ENCODE measurements around the gene PSEN1.

PSEN1 gene

GRCh38 chr14:73253323-73253610, 117.0 kb downstream of the PSEN1 start:
- TF ChIP-seq, protein P1, sequence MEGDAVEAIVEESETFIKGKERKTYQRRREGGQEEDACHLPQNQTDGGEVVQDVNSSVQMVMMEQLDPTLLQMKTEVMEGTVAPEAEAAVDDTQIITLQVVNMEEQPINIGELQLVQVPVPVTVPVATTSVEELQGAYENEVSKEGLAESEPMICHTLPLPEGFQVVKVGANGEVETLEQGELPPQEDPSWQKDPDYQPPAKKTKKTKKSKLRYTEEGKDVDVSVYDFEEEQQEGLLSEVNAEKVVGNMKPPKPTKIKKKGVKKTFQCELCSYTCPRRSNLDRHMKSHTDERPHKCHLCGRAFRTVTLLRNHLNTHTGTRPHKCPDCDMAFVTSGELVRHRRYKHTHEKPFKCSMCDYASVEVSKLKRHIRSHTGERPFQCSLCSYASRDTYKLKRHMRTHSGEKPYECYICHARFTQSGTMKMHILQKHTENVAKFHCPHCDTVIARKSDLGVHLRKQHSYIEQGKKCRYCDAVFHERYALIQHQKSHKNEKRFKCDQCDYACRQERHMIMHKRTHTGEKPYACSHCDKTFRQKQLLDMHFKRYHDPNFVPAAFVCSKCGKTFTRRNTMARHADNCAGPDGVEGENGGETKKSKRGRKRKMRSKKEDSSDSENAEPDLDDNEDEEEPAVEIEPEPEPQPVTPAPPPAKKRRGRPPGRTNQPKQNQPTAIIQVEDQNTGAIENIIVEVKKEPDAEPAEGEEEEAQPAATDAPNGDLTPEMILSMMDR (IDR thresholded peaks at IDR 0.05; ENCODE audit: low read depth, low read length) = no peak
- no peak for DNase-seq (ENCODE audit: extremely low read depth, low read depth)

GRCh38 chr14:73253721-73254120, 117.4 kb downstream of the PSEN1 start:
- no peak for DNase-seq (ENCODE audit: extremely low read depth, low read depth)
- TF ChIP-seq, protein P1 (IDR thresholded peaks at IDR 0.05; ENCODE audit: low read depth, low read length) = no peak

- no peak for DNase-seq (ENCODE audit: extremely low read depth, low read depth)
- TF ChIP-seq, protein P1 (IDR thresholded peaks at IDR 0.05; ENCODE audit: low read depth, low read length) = no peak
Measured at GRCh38 chr14:73254247-73255004, 118.1 kb downstream of the PSEN1 start.

GRCh38 chr14:73255005-73255400, 118.7 kb downstream of the PSEN1 start:
- TF ChIP-seq, protein P1 (IDR thresholded peaks at IDR 0.05; ENCODE audit: low read depth, low read length) = no peak
- no peak for DNase-seq (ENCODE audit: extremely low read depth, low read depth)

DNA sequence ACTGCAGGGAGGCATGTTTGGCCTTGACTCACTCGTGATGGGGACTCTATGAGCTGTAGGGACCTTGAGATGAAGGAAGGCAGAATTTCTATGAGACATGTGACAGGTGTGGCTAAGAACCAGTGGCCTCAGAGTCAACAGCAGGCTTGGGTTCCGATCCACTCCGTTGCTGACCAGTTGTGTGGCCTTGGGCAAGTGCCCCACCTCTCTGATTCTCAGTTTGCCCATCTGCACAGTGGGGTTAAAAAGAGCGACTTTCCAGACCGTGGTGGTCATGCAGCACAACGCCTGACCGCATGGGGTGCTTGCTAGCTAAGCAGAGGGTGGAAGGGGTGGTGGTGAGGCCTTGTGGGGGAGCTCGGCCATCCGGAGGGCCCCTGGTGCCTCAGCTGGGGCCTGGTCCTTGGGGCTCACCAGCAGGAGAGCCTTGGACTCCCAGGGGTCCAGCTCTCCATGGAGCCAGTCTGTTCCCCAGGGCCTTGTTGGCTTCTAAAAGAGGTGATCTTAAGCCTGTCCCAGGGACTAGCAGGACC, 119.5 kb downstream of the PSEN1 start:
- DNase-seq (ENCODE audit: extremely low read depth, low read depth) = no peak
- TF ChIP-seq, protein P1 (IDR thresholded peaks at IDR 0.05; ENCODE audit: low read depth, low read length) = no peak

GRCh38 chr14:73258076-73258475, 121.8 kb downstream of the PSEN1 start:
- DNase-seq (ENCODE audit: extremely low read depth, low read depth) = no peak
- TF ChIP-seq, protein P1 (IDR thresholded peaks at IDR 0.05; ENCODE audit: low read depth, low read length) = no peak

DNA sequence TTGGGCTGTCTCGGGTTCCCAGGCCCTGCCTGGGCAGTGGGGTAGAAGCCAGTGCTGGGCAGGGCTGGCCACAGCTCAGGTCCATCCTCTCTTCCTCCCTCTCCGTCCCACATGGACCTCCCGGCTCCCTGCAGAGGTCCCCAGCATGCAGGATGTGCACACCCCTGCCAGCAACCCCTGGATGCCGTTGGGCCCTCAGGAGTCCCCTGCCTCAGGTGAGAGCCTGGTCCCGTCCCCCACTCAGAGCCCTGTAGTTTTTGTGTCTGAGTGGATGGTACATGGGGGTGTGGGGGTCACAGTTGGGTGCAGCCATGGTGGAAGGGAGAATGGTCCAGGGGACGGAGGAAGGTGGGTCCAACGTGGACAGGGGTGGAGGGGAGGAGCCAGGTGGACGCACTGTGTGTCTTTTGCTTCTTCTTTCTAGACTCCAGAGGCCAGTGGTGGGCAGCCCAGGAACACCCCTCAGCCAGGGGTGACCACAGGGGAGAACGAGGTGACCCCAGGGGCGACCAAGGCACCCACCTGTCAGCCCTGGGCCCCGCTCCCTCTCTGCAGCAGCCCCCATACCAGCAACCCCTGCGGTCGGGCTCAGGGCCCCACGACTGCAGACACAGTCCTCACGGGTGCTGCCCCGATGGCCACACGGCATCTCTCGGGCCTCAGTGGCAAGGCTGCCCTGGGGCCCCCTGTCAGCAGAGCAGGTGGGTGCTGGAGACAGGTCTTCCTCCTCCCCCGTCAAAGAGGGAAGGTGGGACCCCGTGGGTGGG, 122.7 kb downstream of the PSEN1 start:
- DNase-seq (ENCODE audit: extremely low read depth, low read depth) = no peak
- TF ChIP-seq, protein P1 (IDR thresholded peaks at IDR 0.05; ENCODE audit: low read depth, low read length) = no peak

All from AG09319 (cell line).